ENCODE data around the gene DRG2. TPM values are rescaled to one million over a fixed set of nuclear protein-coding genes. Genes with fewer than 3 reads are reported as not detected.

Gene DRG2
- total and polyA plus RNA-seq, 2 donors (not counting 1 experiment from before 2014, with no cell fraction given) = 58.7 to 67.8 TPM

DNA sequence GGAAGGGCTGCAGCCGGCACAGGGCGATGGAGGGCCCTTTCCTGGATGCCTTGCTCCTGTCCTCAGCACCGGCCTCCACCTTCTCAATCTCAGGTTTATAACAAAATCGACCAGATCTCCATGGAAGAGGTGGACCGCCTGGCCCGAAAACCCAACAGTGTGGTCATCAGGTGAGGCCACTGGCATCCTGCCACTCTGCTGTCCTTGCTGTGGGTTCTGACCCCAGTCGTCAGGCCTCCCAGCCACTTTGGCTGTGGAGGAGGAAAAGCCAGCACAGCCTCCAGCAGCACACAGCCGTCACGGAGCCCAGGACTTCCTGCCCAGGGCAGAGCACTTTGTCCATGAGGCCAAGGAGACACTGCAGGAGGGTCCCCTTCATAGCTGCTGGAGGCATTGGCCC is 14.1 kb downstream of the DRG2 start:
- no peaks in the 10 kb centered on the region for H3K27me3 ChIP-seq (replicated peaks in 1 of 4; ENCODE audit: control extremely low read depth in 1 of 4, control insufficient read depth in 3 of 4, insufficient read depth in 4 of 4, low read length in 3 of 4)
- H3K4me3 ChIP-seq (ENCODE audit: control extremely low read depth in 1 of 5, extremely low read depth in 1 of 5, insufficient read depth in 1 of 5, low read depth in 2 of 5, low read length in 4 of 5) = no peak overlapping the region
- no peak overlapping the region for H2AFZ ChIP-seq (ENCODE audit: insufficient read depth, low read depth, low read length, poor library complexity, severe bottlenecking)
- no peaks in the 10 kb centered on the region for H3K9me3 ChIP-seq (ENCODE audit: control extremely low read depth in 1 of 3, control insufficient read depth in 2 of 3, insufficient read depth in 1 of 3, low read length in 2 of 3)
- TF ChIP-seq CTCF (IDR thresholded peaks at IDR 0.05) = no peak
- TF ChIP-seq EZH2 (IDR thresholded peaks at IDR 0.05; ENCODE audit: borderline replicate concordance, insufficient read depth, low read depth, low read length, poor library complexity, severe bottlenecking) = no peak
- Mint-ChIP-seq H3K27me3 (no peaks in the 10 kb centered on the region), H3K27ac (peak overlapping the region; percentile 65), H3K9me3 (ENCODE audit: insufficient read depth) (no peaks in the 10 kb centered on the region), H3K4me1 (peaks cover 17% of the 10 kb centered on the region), H3K4me3 (no peak overlapping the region)
- intact Hi-C loops (cut with micrococcal nuclease) = no loop called here
- DNase-seq (no peak), ATAC-seq (ENCODE audit: low read depth) (no peak)
- no peak overlapping the region for H3K4me2 ChIP-seq (replicated peaks; ENCODE audit: low read depth, low read length, poor library complexity, severe bottlenecking)
- H3K79me2 ChIP-seq (ENCODE audit: control insufficient read depth, insufficient read depth, low read length) = no peaks in the 10 kb centered on the region
- peaks cover 5% of the 10 kb centered on the region for H4K20me1 ChIP-seq (ENCODE audit: control insufficient read depth, insufficient read depth, low read length, poor library complexity, severe bottlenecking)
- peaks cover 11 to 16% of the 10 kb centered on the region in 2 donors for H3K4me1 ChIP-seq (ENCODE audit: control insufficient read depth in 2 of 2, insufficient read depth in 2 of 2, low read length in 2 of 2)
- no peak overlapping the region for H3K9ac ChIP-seq (ENCODE audit: low read length)
- H3K27ac ChIP-seq (ENCODE audit: low read length in 2 of 2) = no peak overlapping the region
- 93% methylated on average over 9 of the region's 9 CpGs for WGBS (ENCODE audit: insufficient coverage)
- peaks cover 0 to 38% of the 10 kb centered on the region in 2 experiments for H3K36me3 ChIP-seq (replicated peaks in 1 of 2; ENCODE audit: control extremely low read depth in 1 of 2, control insufficient read depth in 1 of 2, extremely low read depth in 1 of 2, insufficient read depth in 2 of 2, low read length in 1 of 2)
- ChIA-PET POLR2A (interaction anchor here (1.0 kb wide), 1 partner anchor 12 kb away, joined by 3 read pairs; no protein-coding TSS in a partner anchor), CTCF (no interaction called here)

GRCh38 chr17:18102640-18103039 is 14.9 kb downstream of the DRG2 start:
- intact Hi-C loops (cut with micrococcal nuclease) = no loop called here
- Mint-ChIP-seq H3K4me3 (no peak overlapping the region), H3K4me1 (peaks cover 17% of the 10 kb centered on the region), H3K27me3 (no peaks in the 10 kb centered on the region), H3K27ac (peak overlapping the region; percentile 87), H3K9me3 (ENCODE audit: insufficient read depth) (no peaks in the 10 kb centered on the region)
- H3K9ac ChIP-seq (ENCODE audit: low read length) = no peak overlapping the region
- DNase-seq = peak; percentile 56
- no peaks in the 10 kb centered on the region for H3K27me3 ChIP-seq (replicated peaks in 1 of 4; ENCODE audit: control extremely low read depth in 1 of 4, control insufficient read depth in 3 of 4, insufficient read depth in 4 of 4, low read length in 3 of 4)
- no peak for TF ChIP-seq EZH2 (IDR thresholded peaks at IDR 0.05; ENCODE audit: borderline replicate concordance, insufficient read depth, low read depth, low read length, poor library complexity, severe bottlenecking)
- TF ChIP-seq CTCF (IDR thresholded peaks at IDR 0.05) = no peak
- CTCF ChIA-PET = no interaction called here
- POLR2A ChIA-PET = interaction anchor here (1.0 kb wide), 1 partner anchor 56 kb away, joined by 3 read pairs; no protein-coding TSS in a partner anchor
- H3K27ac ChIP-seq (ENCODE audit: low read length in 2 of 2) = peak overlapping the region; percentile 36 to 43
- peak overlapping the region; percentile 44 for H3K4me2 ChIP-seq (replicated peaks; ENCODE audit: low read depth, low read length, poor library complexity, severe bottlenecking)
- no peaks in the 10 kb centered on the region for H3K79me2 ChIP-seq (ENCODE audit: control insufficient read depth, insufficient read depth, low read length)
- no peak overlapping the region for H2AFZ ChIP-seq (ENCODE audit: insufficient read depth, low read depth, low read length, poor library complexity, severe bottlenecking)
- H3K4me1 ChIP-seq (ENCODE audit: control insufficient read depth in 2 of 2, insufficient read depth in 2 of 2, low read length in 2 of 2) = peaks cover 11 to 16% of the 10 kb centered on the region in 2 donors
- no peaks in the 10 kb centered on the region for H3K9me3 ChIP-seq (ENCODE audit: control extremely low read depth in 1 of 3, control insufficient read depth in 2 of 3, insufficient read depth in 1 of 3, low read length in 2 of 3)
- 25% methylated on average over 3 of the region's 3 CpGs for WGBS (ENCODE audit: insufficient coverage)
- ATAC-seq (ENCODE audit: low read depth) = peak; percentile 95
- H3K4me3 ChIP-seq (ENCODE audit: control extremely low read depth in 1 of 5, extremely low read depth in 1 of 5, insufficient read depth in 1 of 5, low read depth in 2 of 5, low read length in 4 of 5) = no peak overlapping the region
- H3K36me3 ChIP-seq (replicated peaks in 1 of 2; ENCODE audit: control extremely low read depth in 1 of 2, control insufficient read depth in 1 of 2, extremely low read depth in 1 of 2, insufficient read depth in 2 of 2, low read length in 1 of 2) = peaks cover 0 to 35% of the 10 kb centered on the region in 2 experiments
- H4K20me1 ChIP-seq (ENCODE audit: control insufficient read depth, insufficient read depth, low read length, poor library complexity, severe bottlenecking) = peaks cover 4% of the 10 kb centered on the region

Measured in B cell (primary cell).